SK-N-SH treated with all-trans-retinoic acid at 6 μM for 48 hours (cell line): ENCODE measurements around the gene GRHL1.
"Not testable (repeated sequence)": the region's sequence is repeated elsewhere in the genome, so short reads cannot be mapped to it uniquely, and the experiment has no call there.

ENCODE experiments used
- ZC3H10 ChIP-seq: fragments of 250-450 bp; sonication (Bioruptor Pico); IDR thresholded peaks from 2 replicates; pipeline ENCODE4 v1.5.1; 2021; ENCODE audit warnings: mild to moderate bottlenecking, moderate library complexity
- ZFP30 ChIP-seq: fragments of 450-650 bp; formaldehyde crosslinking; IDR thresholded peaks from 2 replicates; pipeline ENCODE4 v1.5.0; 2022; ENCODE audit warnings: mild to moderate bottlenecking, moderate library complexity
- TF ChIP-seq, protein P1 (sequence below): fragments of 250-450 bp; sonication (Bioruptor Pico); IDR thresholded peaks from 2 replicates; pipeline ENCODE4 v1.8.0; 2020; ENCODE audit warnings: mild to moderate bottlenecking, moderate library complexity, borderline replicate concordance

DNA sequence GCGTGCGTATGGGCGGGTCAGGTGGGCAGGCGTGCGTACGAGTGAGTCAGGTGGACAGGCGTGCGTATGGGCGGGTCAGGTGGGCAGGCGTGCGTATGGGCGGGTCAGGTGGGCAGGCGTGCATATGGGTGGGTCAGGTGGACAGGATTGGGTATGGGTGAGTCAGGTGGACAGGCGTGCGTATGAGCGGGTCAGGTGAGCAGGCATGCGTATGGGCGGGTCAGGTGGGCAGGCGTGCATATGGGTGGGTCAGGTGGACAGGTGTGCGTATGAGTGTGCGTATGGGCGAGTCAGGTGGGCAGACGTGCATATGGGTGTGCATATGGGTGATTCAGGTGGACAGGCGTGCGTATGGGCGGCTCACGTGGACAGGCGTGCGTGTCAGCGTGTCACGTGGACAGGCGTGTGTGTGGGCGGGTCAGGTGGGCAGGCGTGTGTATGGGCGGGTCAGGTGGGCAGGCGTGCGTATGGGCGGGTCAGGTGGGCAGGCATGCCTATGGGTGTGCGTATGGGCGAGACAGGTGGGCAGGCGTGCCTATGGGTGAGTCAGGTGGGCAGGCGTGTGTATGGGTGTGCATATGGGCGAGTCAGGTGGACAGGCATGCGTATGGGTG lies 64.0 kb downstream of the GRHL1 start:
- TF ChIP-seq, protein P1, sequence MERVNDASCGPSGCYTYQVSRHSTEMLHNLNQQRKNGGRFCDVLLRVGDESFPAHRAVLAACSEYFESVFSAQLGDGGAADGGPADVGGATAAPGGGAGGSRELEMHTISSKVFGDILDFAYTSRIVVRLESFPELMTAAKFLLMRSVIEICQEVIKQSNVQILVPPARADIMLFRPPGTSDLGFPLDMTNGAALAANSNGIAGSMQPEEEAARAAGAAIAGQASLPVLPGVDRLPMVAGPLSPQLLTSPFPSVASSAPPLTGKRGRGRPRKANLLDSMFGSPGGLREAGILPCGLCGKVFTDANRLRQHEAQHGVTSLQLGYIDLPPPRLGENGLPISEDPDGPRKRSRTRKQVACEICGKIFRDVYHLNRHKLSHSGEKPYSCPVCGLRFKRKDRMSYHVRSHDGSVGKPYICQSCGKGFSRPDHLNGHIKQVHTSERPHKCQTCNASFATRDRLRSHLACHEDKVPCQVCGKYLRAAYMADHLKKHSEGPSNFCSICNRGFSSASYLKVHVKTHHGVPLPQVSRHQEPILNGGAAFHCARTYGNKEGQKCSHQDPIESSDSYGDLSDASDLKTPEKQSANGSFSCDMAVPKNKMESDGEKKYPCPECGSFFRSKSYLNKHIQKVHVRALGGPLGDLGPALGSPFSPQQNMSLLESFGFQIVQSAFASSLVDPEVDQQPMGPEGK (CRISPR knock-in tag) = not testable (repeated sequence)
- TF ChIP-seq ZFP30, ZC3H10 (CRISPR knock-in tag): not testable (repeated sequence)
